Activated CD8-positive, alpha-beta memory T cell treated with anti-CD3 and anti-CD28 coated beads for 48 hours (primary cell): ENCODE data around the gene ABO.
"Not testable (repeated sequence)": the region's sequence is repeated elsewhere in the genome, so short reads cannot be mapped to it uniquely, and the experiment has no call there.

Experiments used
- DNase-seq, 3 experiments: peaks; one replicate each; pipeline ENCODE4 v3.0.0-alpha.2; 2020; ENCODE audit warnings: low read depth in 2 of 3, low spot score in 2 of 3

The ABO gene

DNA sequence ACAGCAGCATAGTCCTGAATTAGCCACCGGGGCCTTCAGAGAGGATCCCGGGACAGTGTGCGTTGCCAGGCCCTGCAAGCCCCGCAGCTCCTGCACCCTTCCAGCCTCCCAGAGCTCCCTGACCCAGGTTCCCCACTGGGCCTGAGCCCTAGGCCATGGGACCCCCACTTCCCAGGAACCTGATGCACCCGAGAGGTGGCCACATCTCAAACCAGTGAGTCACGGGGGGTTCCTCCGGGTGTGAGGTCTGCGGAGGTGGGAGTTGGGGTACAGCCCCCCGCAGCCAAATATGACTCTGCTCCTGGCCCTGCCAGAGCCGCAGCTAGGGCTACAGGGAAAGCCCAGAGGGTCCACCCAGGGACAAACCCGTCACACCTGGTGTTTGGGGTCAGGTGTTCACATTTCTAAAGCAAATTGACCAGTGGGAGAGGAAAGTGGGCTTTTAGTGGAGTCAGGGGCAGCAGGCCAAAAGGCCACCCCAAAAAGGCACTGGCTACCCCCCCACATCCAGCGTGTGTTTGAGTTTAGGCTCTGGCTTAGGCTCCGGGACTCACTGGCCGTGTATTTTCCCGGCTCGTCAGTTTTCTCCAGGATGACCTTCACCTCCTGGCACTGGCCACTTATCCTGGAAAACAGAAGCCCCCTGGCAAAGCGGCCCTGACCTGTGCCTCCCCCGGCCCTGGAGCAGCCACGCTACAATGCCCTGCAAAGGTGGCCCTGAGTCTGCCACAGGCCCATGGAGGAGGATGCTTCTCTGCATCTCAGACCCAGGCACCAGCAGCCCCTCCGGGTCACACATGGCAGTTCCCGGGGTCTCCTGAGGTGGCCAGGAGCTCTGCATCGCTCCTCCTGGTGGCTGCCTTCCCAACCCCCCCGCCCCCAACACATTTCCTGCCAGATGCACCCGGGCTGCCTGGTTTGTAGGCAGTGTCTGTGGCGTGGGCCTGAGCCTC lies 48.5 kb downstream of the ABO start:
- no peak for DNase-seq

- DNase-seq: no peak
Observed at GRCh38 chr9:133225171-133226011, 49.6 kb downstream of the ABO start.

DNA sequence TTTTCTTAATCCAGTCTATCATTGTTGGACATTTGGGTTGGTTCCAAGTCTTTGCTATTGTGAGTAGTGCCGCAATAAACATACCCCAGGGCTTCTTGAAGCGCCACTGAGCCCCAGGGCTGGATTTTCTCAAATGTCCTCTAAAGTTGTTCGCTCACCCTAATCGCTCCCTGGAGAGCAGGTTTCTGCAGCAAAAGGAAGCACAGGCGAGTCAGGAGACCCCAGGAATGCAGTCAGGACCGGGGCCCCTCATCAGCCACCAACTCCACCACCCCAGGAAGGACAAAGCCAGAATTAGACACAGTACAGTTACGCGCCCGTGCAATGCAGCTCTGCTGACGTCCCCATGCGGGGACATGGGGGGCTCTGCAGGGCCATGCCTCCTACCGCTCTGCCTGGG lies 50.2 kb downstream of the ABO start:
- DNase-seq: no peak

GRCh38 chr9:133223159-133223756 lies 51.7 kb downstream of the ABO start:
- not testable (repeated sequence) for DNase-seq

DNA sequence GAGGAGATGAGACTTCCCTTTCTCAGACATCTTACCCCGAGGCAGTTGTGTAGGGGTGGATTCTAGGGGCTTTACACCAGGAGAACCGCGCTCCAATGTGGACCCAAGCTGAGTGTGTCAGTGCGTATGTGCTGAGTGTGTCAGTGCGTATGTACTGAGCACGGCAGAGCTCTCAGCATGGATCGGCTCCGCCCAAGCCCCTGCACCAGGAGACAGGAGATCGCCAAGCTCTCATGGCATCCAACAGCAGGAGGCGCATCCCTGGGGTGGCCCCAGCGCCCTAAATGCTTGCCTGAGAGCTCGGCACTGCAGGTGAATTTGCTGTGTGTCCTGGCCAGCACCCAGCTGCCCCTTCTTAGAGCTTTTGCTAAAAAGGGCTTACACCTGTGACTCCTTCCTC lies 53.0 kb downstream of the ABO start:
- DNase-seq: not testable (repeated sequence)

DNA sequence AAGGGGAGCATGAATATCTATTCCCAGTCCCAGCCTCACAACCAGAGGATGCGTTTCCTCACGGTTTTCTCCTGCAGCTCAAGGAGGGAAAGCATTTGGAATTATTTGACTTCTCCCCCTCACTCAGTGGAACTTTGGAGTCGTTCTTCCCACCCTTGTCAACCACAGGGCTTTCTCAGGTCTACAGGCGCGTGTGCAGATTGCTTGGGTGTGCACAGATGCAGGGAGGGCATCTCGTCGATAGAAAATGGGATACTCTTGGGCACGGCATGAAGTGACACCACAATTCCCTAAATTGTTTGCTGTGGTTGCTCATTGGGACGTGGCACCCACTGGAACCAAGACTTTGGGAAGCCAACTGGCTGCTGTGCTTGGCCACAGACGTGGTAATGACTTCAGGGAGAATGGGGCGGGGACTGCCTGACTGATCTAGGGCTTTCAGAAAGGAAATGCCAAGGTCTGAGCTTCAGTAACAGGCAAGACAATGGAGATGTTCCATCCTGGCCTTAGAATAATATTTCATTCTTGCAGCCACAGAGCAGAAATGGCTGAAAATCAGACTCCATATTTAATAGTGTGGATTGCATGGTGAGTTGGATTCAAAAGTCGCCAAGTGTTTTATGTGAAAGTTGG lies 53.7 kb downstream of the ABO start:
- DNase-seq: no peak

- DNase-seq: not testable (repeated sequence)
Observed at GRCh38 chr9:133218049-133218975, 56.7 kb downstream of the ABO start.

DNA sequence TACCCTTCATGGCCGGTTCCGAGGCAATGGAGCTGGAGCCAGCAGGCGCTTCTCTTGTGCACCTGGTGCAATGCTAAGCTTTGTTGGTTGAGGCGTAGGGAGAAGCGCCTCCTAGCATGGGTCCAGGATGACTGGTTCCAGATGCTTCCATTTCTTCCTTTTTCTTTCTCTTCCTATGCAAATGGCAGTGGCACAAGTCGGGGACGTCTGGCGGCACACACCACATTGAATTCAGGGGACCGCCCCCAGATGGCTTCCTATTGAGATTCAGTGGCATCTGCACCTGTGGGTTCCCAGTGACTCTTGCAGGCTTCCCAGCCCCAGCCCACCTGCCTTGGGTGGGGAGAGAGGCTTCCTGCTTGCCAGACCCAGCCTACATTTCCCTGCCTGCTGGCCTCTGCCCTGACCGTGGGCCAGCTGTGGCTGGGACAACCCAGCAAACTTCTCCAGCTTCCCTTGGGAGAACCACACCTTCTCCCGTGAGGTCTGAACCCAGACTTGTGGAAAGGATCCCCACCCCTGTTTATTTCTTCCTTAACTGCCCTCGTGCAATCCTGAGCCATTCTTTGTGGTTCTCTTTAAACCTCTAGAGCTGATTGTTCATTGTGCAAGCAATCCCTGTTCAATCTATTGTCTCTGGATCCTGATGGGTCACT lies 57.5 kb downstream of the ABO start:
- DNase-seq: not testable (repeated sequence)

GRCh38 chr9:133214276-133214675 lies 60.7 kb downstream of the ABO start:
- not testable (repeated sequence) for DNase-seq

DNA sequence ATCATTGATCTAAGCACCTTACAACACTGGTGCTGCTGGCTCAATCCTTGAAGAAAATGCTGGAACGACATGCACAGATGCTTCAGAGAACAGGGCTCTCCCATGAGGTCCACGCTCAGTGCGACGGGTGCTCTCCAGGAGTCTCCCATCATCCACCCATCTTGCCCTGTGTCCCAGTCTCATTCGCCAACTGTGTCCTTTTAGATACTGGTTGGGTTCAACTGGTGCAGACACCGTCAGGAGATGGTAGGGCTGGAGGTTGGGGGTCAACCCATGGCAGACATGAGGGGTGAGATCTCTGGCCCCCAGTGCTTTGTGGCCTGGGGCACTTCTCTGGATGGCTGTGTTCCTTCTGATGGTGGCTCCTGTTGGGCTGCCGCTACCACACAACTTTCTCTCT lies 64.4 kb downstream of the ABO start:
- DNase-seq: no peak

DNA sequence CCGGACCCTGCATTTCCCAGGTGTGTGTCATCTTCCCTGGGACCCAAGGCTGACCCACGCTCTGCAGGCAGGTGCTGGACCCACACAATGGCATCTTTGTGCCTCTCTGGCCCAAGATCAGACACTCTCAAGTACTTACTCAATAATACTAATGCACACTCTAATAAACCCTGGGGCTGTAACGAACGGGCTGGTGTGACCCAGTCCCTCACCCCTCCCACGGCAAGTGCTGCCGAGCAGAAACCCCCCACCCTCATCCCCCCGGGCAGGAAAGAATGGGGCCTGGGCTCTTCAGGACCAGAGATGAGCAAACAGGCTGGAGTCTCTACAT lies 64.8 kb downstream of the ABO start:
- no peak for DNase-seq

DNA sequence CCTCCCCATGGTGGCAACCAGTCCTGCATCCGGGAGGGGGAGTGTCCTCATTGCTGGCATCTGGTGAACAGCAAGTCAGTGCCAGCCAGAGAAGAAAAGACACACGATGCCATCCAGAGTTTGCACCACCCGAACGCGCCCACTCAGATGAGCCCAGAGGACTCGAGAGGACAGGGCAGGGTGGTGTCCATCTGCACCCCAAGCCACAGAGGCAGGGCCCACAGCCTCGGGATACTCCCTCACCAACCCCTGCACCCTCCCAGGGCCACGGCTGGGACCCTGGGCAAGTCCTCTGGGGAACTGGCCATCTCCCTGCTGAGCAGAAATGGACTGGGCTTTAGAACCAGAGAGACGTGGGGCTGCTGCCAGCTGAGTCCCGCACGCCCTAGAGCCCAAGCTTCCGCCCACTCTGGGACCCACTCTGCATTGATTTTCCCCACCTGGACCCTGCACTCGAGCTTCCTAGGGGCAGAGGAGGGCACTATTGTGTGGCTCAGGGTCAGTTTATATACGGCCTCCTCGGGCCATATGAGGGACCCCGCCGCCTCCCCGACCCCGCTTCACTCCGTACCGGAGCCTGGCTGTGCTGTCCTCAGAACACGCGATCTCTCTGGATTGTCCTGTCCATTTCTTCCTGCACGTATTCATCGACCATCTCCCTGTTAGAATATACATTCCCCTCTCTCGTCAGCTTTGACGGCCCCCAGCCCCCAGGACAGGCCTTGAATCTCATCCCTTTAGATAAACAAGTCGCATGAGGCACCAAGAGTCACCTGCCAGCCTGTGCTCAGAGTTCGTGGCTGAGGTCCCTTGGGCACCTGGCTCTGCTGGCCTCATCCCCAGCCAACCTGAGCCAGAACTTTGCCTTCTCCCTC lies 65.4 kb downstream of the ABO start:
- not testable (repeated sequence) for DNase-seq

GRCh38 chr9:133208880-133209300 lies 66.1 kb downstream of the ABO start, which contains the start of gene OBP2B:
OBP2B (minus strand) TSS chr9:133209250; CDS start chr9:133209199, 51 bp downstream.
- not testable (repeated sequence) for DNase-seq

GRCh38 chr9:133208171-133208879 lies 66.7 kb downstream of the ABO start:
- not testable (repeated sequence) for DNase-seq

GRCh38 chr9:133207540-133208170 lies 67.3 kb downstream of the ABO start:
- no peak for DNase-seq

DNA sequence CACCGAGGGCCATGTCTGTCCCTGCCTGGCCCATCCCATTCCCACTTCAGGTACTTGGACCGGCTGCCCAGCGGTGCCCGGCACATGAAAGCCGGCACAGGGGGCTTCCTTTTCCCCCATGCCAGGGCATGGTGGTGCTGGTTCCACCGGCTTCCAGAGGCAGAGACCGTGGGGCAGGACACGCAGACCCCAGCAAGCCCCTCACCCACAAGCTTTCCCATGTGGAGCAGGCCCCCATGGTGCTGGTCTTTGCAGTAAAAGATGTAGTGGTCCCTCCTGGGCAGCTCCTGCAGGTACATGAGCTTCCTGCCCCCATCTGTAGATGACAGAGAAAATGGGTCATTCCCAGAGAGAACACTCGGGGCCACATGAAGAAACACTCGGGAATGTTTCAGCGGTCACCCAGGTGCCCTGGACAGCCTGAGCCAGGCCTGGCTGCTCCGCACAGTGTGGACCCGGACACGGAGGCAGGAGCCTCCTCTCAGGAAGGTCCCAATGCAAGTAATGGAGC lies 67.9 kb downstream of the ABO start:
- no peak for DNase-seq
